Spleen (tissue), 11 donors: ENCODE measurements around the gene MAN1A2. TPM values are rescaled to one million over a fixed set of nuclear protein-coding genes. Genes with fewer than 3 reads are reported as not detected.

Experiments
- DNase-seq: peaks from one replicate; pipeline ENCODE4 v3.0.0-alpha.2; 2020
- H3K27ac ChIP-seq, 8 donors: fragments of 200-600 bp; sonication (generic) in 7 of 8; 1 replicate in 4 of 8; 2 replicates in 4 of 8; pipeline versions ENCODE4 v1.5.0 to v1.8.0; 2016 to 2021; ENCODE audit warnings: inconsistent platforms in 4 of 8, mild to moderate bottlenecking in 4 of 8, moderate library complexity in 1 of 8
- H3K27me3 ChIP-seq, 7 donors: fragments of 200-600 bp; sonication (generic) in 6 of 7; replicated peaks in 1 of 7; 1 replicate in 4 of 7; 2 replicates in 3 of 7; pipeline versions ENCODE4 v1.5.0 to v1.8.0; 2016 to 2021; ENCODE audit warnings: inconsistent platforms in 3 of 7, mild to moderate bottlenecking in 1 of 7
- H3K36me3 ChIP-seq, 6 donors: fragments of 200-600 bp; sonication (generic) in 5 of 6; 1 replicate in 4 of 6; 2 replicates in 2 of 6; pipeline versions ENCODE4 v1.5.0 to v1.8.0; 2016 to 2021; ENCODE audit warnings: inconsistent platforms in 2 of 6
- H3K4me1 ChIP-seq, 6 donors: fragments of 200-600 bp; sonication (generic) in 5 of 6; 1 replicate in 3 of 6; 2 replicates in 3 of 6; pipeline versions ENCODE4 v1.5.0 to v1.8.0; 2016 to 2021; ENCODE audit warnings: inconsistent platforms in 3 of 6
- H3K4me3 ChIP-seq, 8 donors: fragments of 200-600 bp; sonication (generic) in 7 of 8; 1 replicate in 4 of 8; 2 replicates in 4 of 8; pipeline versions ENCODE4 v1.5.0 to v1.8.0; 2016 to 2021; ENCODE audit warnings: inconsistent platforms in 4 of 8, mild to moderate bottlenecking in 4 of 8, moderate library complexity in 2 of 8
- H3K9me3 ChIP-seq, 8 donors: fragments of 200-600 bp; sonication (generic) in 7 of 8; 1 replicate in 4 of 8; 2 replicates in 4 of 8; pipeline versions ENCODE4 v1.5.0 to v1.8.0; 2016 to 2021; ENCODE audit warnings: inconsistent platforms in 4 of 8
- POLR2A ChIP-seq, 3 donors: fragments of 450-650 bp; IDR thresholded peaks; one replicate each; pipeline ENCODE4 v1.5.1; 2017; ENCODE audit warnings: antibody characterized with exemption in 3 of 3, mild to moderate bottlenecking in 1 of 3
- POLR2AphosphoS5 ChIP-seq, 3 donors: sonication (generic); formaldehyde crosslinking; IDR thresholded peaks; one replicate each; pipeline ENCODE4 v1.5.1; 2017; ENCODE audit warnings: antibody characterized with exemption in 3 of 3
- WGBS, 5 donors: extraction: QIAGEN DNeasy Blood & Tissue Kit in 3 of 5; methylation state at CpG; one replicate each; pipeline versions ENCODE4 v1.1.5 to v1.1.7; 2013 to 2018; 5-methylcytosine and 5-hydroxymethylcytosine counted together
- intact Hi-C: fragments of 100-400 bp; cut with DNase I; formaldehyde crosslinking; loops from one replicate; pipeline ENCODE4 v1.15.0; 2023; ENCODE audit warnings: low total_unique reads
- polyA plus RNA-seq, 3 donors: library from polyadenylated mRNA; stranded (reverse); fragments of 200-250 nt; gene quantifications; one replicate each; pipeline ENCODE4 v1.2.1, GENCODE V29; 2013
- total RNA-seq, 7 donors: library from RNA; depleted of rRNA in 3 of 7; stranded (reverse); fragments of >200 nt in 3 of 7; fragmentation: NEBNext Ultra II Directional in 4 of 7; extraction: Animal tissue kit (Norgen Biotek cat#: 25700) in 4 of 7; gene quantifications; one replicate each; pipeline versions ENCODE4 v1.1.0 to v1.2.1, GENCODE V29; 2016 to 2021
- TF ChIP-seq, protein P1 (sequence below), 11 experiments: fragments of 200-600 bp in 7 of 11; fragments of 450-650 bp in 4 of 11; sonication (generic) in 4 of 11; IDR thresholded peaks in 8 of 11; conservative IDR thresholded peaks in 3 of 11; 1 replicate in 7 of 11; 2 replicates in 4 of 11; pipeline versions ENCODE4 v1.4.0 to v1.8.0; 2016 to 2021; ENCODE audit warnings: antibody characterized with exemption in 11 of 11, inconsistent platforms in 4 of 11, mild to moderate bottlenecking in 1 of 11
- donor health status: healthy with polysubstance abuse.
- donor health status: DM: no; HTN: no; CAD: no; lungs with moderate emphysema.
- donor health status: DM: no; HTN: no; CAD: no.
- donor health status: Bipolar disorder and iron deficiency.
- donor health status: healthy.
- donor health status: DM: no; HTN: no; CAD: no.
- donor health status: DM: yes; HTN: yes; CAD: no.

Gene MAN1A2
- total and polyA plus RNA-seq, 10 donors: 4.1 to 52.4 (median 42.6) TPM

DNA sequence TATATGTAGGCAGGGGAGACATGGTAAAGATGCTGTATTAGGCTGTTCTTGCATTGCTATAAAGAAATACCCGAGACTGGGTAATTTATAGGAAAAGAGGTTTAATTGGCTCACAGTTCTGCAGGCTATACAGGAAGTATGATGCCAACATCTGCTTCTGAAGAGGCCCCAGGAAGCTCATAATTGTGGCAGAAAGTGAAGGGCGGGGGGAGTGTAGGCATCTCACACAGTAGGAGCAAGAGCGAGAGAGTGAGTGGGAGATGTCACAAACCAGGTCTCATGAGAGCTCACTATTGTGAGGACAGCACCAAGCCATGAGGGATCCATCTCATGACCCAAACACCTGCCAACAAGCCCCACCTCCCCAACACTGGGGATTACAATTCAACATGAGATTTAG is 21.1 kb downstream of the MAN1A2 start:
- DNase-seq: no peak
- Histone ChIP-seq H3K4me1 (peaks cover 0 to 75% (median 27%) of the 10 kb centered on the region in 6 donors), H3K4me3 (no peak overlapping the region), H3K27me3 (no peaks in the 10 kb centered on the region), H3K9me3 (peaks cover 7 to 14% (median 12%) of the 10 kb centered on the region in 8 donors), H3K27ac (no peak overlapping the region), H3K36me3 (no peaks in the 10 kb centered on the region)
- intact Hi-C loops: no loop called here
- TF ChIP-seq POLR2AphosphoS5 (IDR thresholded peaks at IDR 0.05) (no peak), POLR2A (IDR thresholded peaks at IDR 0.05) (no peak)
- TF ChIP-seq, protein P1, sequence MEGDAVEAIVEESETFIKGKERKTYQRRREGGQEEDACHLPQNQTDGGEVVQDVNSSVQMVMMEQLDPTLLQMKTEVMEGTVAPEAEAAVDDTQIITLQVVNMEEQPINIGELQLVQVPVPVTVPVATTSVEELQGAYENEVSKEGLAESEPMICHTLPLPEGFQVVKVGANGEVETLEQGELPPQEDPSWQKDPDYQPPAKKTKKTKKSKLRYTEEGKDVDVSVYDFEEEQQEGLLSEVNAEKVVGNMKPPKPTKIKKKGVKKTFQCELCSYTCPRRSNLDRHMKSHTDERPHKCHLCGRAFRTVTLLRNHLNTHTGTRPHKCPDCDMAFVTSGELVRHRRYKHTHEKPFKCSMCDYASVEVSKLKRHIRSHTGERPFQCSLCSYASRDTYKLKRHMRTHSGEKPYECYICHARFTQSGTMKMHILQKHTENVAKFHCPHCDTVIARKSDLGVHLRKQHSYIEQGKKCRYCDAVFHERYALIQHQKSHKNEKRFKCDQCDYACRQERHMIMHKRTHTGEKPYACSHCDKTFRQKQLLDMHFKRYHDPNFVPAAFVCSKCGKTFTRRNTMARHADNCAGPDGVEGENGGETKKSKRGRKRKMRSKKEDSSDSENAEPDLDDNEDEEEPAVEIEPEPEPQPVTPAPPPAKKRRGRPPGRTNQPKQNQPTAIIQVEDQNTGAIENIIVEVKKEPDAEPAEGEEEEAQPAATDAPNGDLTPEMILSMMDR (IDR thresholded peaks at IDR 0.05 in 8 of 11, conservative IDR thresholded peaks at IDR 0.05 in 3 of 11): no peak
- 70 to 84% (median 80%) methylated on average over 3 of the region's 3 CpGs for WGBS, 5 donors

DNA sequence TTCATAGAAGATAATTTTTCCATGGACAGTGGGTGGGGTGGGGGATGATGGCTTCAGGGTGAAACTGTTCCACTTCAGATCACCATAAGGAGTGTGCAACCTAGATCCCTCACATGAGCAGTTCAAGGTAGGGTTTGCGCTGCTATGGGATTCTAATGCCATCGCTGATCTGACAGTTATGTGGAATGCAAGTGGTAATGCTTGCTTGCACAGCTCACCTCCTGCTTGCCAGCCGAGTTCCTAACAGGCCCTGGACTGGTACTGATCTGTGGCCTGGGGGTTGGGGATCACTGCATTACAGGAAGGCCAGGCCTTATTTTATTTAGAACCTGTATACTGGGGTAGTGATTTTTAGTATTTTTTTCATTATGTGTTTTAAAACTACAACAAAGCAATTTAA is 22.0 kb downstream of the MAN1A2 start:
- H3K4me1 ChIP-seq: peaks cover 0 to 82% (median 27%) of the 10 kb centered on the region in 6 donors
- no peaks in the 10 kb centered on the region for H3K27me3 ChIP-seq
- H3K9me3 ChIP-seq: peaks cover 0 to 5% (median 2%) of the 10 kb centered on the region in 8 donors
- no peak overlapping the region for H3K27ac ChIP-seq
- 87 to 98% (median 94%) methylated on average over 3 of the region's 3 CpGs for WGBS, 5 donors
- no peak for DNase-seq
- TF ChIP-seq, protein P1 (IDR thresholded peaks at IDR 0.05 in 8 of 11, conservative IDR thresholded peaks at IDR 0.05 in 3 of 11): no peak
- TF ChIP-seq POLR2A (IDR thresholded peaks at IDR 0.05): no peak
- TF ChIP-seq POLR2AphosphoS5 (IDR thresholded peaks at IDR 0.05): no peak
- H3K4me3 ChIP-seq: no peak overlapping the region
- H3K36me3 ChIP-seq: no peaks in the 10 kb centered on the region
- intact Hi-C loops: no loop called here

- Histone ChIP-seq H3K36me3 (no peaks in the 10 kb centered on the region), H3K4me3 (no peak overlapping the region), H3K27ac (no peak overlapping the region), H3K27me3 (no peaks in the 10 kb centered on the region), H3K9me3 (no peaks in the 10 kb centered on the region), H3K4me1 (peaks cover 0 to 87% (median 30%) of the 10 kb centered on the region in 6 donors)
- WGBS, 5 donors: 93 to 98% (median 95%) methylated on average over 1 of the region's 1 CpG
- intact Hi-C loops: no loop called here
- no peak for DNase-seq
- TF ChIP-seq, protein P1 (IDR thresholded peaks at IDR 0.05 in 8 of 11, conservative IDR thresholded peaks at IDR 0.05 in 3 of 11): no peak
- TF ChIP-seq POLR2A (IDR thresholded peaks at IDR 0.05) (no peak), POLR2AphosphoS5 (IDR thresholded peaks at IDR 0.05) (no peak)
These were observed 22.5 kb downstream of the MAN1A2 start for GRCh38 chr1:117389779-117390178.

GRCh38 chr1:117392771-117393170 is 25.5 kb downstream of the MAN1A2 start:
- 34 to 64% (median 51%) methylated on average over 1 of the region's 1 CpG for WGBS, 5 donors
- Histone ChIP-seq H3K4me1 (peaks cover 0 to 65% (median 16%) of the 10 kb centered on the region in 6 donors), H3K27ac (no peak overlapping the region), H3K36me3 (no peaks in the 10 kb centered on the region), H3K9me3 (no peaks in the 10 kb centered on the region), H3K4me3 (no peak overlapping the region), H3K27me3 (no peaks in the 10 kb centered on the region)
- intact Hi-C loops: no loop called here
- TF ChIP-seq POLR2A (IDR thresholded peaks at IDR 0.05): no peak
- no peak for TF ChIP-seq POLR2AphosphoS5 (IDR thresholded peaks at IDR 0.05)
- TF ChIP-seq, protein P1 (IDR thresholded peaks at IDR 0.05 in 8 of 11, conservative IDR thresholded peaks at IDR 0.05 in 3 of 11): no peak
- DNase-seq: no peak
